Prostate gland (tissue), 2 donors: ENCODE data around the gene STRN4. TPM values are rescaled to one million over a fixed set of nuclear protein-coding genes. Genes with fewer than 3 reads are reported as not detected.

Source experiments
- DNase-seq: peaks from one replicate; pipeline ENCODE4 v3.0.0-alpha.2; 2019; ENCODE audit warnings: low spot score
- H3K27ac ChIP-seq, 2 donors: fragments of 200-600 bp; sonication (generic); 2 replicates each; pipeline ENCODE4 v1.5.1; 2017 to 2019
- H3K27me3 ChIP-seq: fragments of 200-600 bp; sonication (generic); replicated peaks from 2 replicates; pipeline ENCODE4 v1.5.1; 2019; ENCODE audit not compliant: insufficient read depth
- H3K36me3 ChIP-seq, 2 donors: fragments of 200-600 bp; sonication (generic); 1 replicate in 1 of 2; 2 replicates in 1 of 2; pipeline versions ENCODE4 v1.5.1 to v1.8.1; 2017 to 2019
- H3K4me1 ChIP-seq: fragments of 200-600 bp; sonication (generic); replicated peaks from 2 replicates; pipeline ENCODE4 v1.5.1; 2019
- H3K4me3 ChIP-seq, 2 donors: fragments of 200-600 bp; sonication (generic); 2 replicates each; pipeline ENCODE4 v1.5.1; 2017 to 2019
- H3K9me3 ChIP-seq: fragments of 200-600 bp; sonication (generic); 2 replicates; pipeline ENCODE4 v1.5.1; 2017
- POLR2A ChIP-seq: fragments of 450-650 bp; IDR thresholded peaks from one replicate; pipeline ENCODE4 v1.6.1; 2016; ENCODE audit warnings: antibody characterized with exemption, mild to moderate bottlenecking
- POLR2AphosphoS5 ChIP-seq: sonication (generic); formaldehyde crosslinking; IDR thresholded peaks from one replicate; pipeline ENCODE4 v1.6.1; 2017; ENCODE audit warnings: antibody characterized with exemption
- WGBS: methylation state at CpG from one replicate; pipeline ENCODE4 v1.1.5; 2018; 5-methylcytosine and 5-hydroxymethylcytosine counted together
- intact Hi-C: fragments of 100-400 bp; cut with DNase I; formaldehyde crosslinking; loops from one replicate; pipeline ENCODE4 v1.14.2; 2022
- total RNA-seq, 2 donors: library from RNA; depleted of rRNA; stranded (reverse); fragments of >200 nt; gene quantifications; one replicate each; pipeline ENCODE4 v1.1.0, GENCODE V29; 2016
- TF ChIP-seq, protein P1 (sequence below), 4 experiments: fragments of 200-600 bp in 2 of 4; fragments of 450-650 bp in 2 of 4; sonication (generic) in 2 of 4; IDR thresholded peaks; 1 replicate in 3 of 4; 2 replicates in 1 of 4; pipeline ENCODE4 v1.5.1; 2016 to 2019; ENCODE audit warnings: antibody characterized with exemption in 4 of 4, mild to moderate bottlenecking in 2 of 4, moderate library complexity in 2 of 4

The STRN4 gene
- total RNA-seq, 2 donors from 2014 or later = 80.7 to 221 TPM

GRCh38 chr19:46739290-46739771, 6.9 kb downstream of the STRN4 start:
- Histone ChIP-seq H3K4me3 (no peak overlapping the region), H3K36me3 (peaks cover 0 to 5% of the 10 kb centered on the region in 2 donors), H3K27ac (peak overlapping the region in 1 of 2 donors; percentile 42), H3K9me3 (no peaks in the 10 kb centered on the region), H3K27me3 (no peaks in the 10 kb centered on the region), H3K4me1 (no peaks in the 10 kb centered on the region)
- TF ChIP-seq POLR2AphosphoS5 (no peak), POLR2A (no peak)
- TF ChIP-seq, protein P1, sequence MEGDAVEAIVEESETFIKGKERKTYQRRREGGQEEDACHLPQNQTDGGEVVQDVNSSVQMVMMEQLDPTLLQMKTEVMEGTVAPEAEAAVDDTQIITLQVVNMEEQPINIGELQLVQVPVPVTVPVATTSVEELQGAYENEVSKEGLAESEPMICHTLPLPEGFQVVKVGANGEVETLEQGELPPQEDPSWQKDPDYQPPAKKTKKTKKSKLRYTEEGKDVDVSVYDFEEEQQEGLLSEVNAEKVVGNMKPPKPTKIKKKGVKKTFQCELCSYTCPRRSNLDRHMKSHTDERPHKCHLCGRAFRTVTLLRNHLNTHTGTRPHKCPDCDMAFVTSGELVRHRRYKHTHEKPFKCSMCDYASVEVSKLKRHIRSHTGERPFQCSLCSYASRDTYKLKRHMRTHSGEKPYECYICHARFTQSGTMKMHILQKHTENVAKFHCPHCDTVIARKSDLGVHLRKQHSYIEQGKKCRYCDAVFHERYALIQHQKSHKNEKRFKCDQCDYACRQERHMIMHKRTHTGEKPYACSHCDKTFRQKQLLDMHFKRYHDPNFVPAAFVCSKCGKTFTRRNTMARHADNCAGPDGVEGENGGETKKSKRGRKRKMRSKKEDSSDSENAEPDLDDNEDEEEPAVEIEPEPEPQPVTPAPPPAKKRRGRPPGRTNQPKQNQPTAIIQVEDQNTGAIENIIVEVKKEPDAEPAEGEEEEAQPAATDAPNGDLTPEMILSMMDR (IDR thresholded peaks at IDR 0.05) = no peak
- 55% methylated on average over 13 of the region's 14 CpGs for WGBS
- no peak for DNase-seq
- intact Hi-C loops = no loop called here

- H3K27ac ChIP-seq = no peak overlapping the region
- peaks cover 0 to 11% of the 10 kb centered on the region in 2 donors for H3K36me3 ChIP-seq
- no peak for DNase-seq
- no peaks in the 10 kb centered on the region for H3K27me3 ChIP-seq
- intact Hi-C loops = no loop called here
- H3K4me1 ChIP-seq = no peaks in the 10 kb centered on the region
- TF ChIP-seq POLR2A (no peak), POLR2AphosphoS5 (no peak)
- TF ChIP-seq, protein P1 (IDR thresholded peaks at IDR 0.05) = no peak
- 82% methylated on average over 19 of the region's 19 CpGs for WGBS
- H3K4me3 ChIP-seq = no peak overlapping the region
- no peaks in the 10 kb centered on the region for H3K9me3 ChIP-seq
These were observed 8.5 kb downstream of the STRN4 start for GRCh38 chr19:46737761-46738171.

DNA sequence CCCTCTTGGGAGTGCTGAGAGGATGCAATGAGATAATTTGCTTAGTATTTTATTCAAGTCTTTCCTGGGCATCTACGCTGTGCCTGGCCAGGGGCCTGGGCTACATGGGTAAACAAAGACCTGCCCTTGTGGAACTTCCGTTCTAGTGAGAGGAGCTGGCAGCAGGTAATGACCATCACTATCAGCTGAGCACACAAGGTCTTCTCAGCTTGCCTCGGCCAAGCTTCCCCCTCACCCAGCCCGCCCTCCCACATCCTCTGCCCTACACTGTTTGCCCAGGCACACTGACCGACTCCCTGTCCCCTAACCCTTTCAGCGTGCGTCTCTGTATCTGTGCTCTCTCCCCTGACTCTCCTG, 9.0 kb downstream of the STRN4 start:
- Histone ChIP-seq H3K4me3 (no peak overlapping the region), H3K27me3 (no peaks in the 10 kb centered on the region), H3K36me3 (peaks cover 0 to 15% of the 10 kb centered on the region in 2 donors), H3K9me3 (no peaks in the 10 kb centered on the region), H3K4me1 (no peaks in the 10 kb centered on the region), H3K27ac (no peak overlapping the region)
- WGBS = 57% methylated on average over 7 of the region's 7 CpGs
- intact Hi-C loops = no loop called here
- no peak for DNase-seq
- TF ChIP-seq POLR2A = no peak
- TF ChIP-seq POLR2AphosphoS5 = no peak
- TF ChIP-seq, protein P1 (IDR thresholded peaks at IDR 0.05) = no peak

DNA sequence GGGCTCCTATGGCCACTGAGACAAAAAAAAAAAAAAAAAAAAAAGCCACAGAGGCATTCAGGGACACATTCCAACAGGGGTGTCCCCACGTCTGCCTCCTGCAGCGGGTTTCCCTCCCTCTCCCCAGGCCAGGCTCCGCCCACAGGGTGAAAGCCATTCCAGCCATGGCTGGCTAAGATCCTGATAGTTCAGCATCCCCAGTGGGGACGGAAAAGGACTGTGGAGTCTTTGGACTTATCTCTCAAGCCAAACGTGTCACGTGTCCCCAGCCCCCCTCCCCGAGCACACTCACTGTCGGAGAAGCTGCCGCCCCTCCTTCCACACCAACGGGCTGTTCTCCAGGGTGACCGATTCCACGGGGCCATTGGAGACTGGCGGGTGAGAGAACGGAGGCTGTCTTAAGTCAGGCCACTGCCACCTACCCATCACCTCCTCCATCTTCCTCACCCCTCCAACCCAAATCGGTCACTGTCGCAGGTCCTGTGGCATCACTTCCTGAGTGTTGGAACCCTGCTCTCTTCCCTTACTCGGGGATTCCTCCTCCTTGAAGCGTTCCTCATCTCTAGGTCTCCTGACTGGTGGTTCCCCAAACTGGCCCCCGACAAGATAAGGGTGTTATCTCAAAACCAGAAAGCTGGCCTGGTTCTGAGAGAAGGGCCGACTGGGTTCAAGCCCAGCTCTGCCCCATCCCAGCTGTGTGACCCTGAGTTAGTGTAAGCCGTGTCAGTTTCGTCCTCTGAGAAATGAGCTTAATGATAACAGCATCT, 9.5 kb downstream of the STRN4 start:
- TF ChIP-seq, protein P1 (IDR thresholded peaks at IDR 0.05) = no peak
- TF ChIP-seq POLR2A (no peak), POLR2AphosphoS5 (no peak)
- 59% methylated on average over 22 of the region's 22 CpGs for WGBS
- H3K27me3 ChIP-seq = no peaks in the 10 kb centered on the region
- H3K36me3 ChIP-seq = peaks cover 0 to 15% of the 10 kb centered on the region in 2 donors
- no peaks in the 10 kb centered on the region for H3K4me1 ChIP-seq
- intact Hi-C loops = no loop called here
- no peak for DNase-seq
- no peak overlapping the region for H3K4me3 ChIP-seq
- H3K9me3 ChIP-seq = no peaks in the 10 kb centered on the region
- H3K27ac ChIP-seq = no peak overlapping the region
